ENCODE measurements around the gene TPCN2.
A peak's percentile ranks its signal among the peaks of the same experiment; 100 is the strongest.

Gene TPCN2

DNA sequence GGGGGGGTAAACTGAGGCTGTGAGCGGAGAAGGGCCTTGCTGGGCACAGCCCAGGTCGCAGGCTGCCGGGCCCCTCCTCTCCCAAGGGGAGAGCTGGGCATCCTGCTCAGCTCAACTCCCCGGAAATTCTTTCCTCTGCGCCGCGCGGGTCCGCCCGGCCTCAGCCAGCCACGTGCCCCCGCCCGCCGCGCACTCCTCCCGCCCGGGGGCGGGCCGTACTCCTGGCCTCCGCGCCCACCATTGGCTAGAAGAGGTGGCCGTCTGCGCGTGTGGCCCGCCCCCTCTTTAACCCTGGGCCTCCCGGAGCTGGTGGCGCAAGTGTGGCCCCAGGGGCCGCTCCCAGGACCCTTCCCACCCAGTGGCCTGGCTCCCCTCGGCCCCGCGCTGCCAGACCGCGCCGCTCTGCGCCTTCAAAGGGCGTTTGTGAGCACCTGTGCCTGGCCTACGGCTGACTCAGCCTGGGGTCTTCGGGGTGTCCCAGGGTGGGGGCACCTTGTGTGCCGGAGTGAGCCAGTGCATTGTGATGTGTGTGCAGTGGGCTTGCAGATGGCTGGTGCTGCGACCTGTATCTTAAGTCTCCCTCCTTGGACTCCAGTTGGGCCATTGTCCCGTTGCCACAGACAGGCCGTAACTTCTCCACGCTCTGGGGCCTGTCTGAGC is 37.6 kb upstream of the TPCN2 start:
- DNase-seq = peak; percentile 38

DNA sequence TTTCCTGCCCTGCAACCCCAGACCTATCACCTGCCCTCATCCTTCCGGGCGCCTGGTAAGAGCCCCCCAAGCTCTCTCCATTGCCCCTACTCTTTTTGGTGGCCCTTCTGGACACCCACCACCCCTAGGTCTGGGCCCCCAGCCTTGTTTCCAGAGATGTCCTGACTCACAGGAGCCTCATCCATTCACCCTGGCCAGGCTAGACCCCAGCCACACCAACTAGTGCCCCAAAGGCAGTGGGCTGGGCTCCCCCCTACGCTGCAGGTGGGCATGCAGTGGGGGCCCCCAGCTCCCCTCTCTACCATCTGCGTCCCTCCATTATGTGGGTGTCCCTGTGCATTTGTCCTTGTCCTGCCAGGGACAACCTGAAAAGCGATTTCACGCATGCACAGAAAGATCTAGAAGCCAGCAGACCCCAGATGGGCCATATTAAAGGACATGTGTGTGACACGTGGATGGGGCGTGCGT is 37.1 kb upstream of the TPCN2 start:
- DNase-seq = no peak

DNA sequence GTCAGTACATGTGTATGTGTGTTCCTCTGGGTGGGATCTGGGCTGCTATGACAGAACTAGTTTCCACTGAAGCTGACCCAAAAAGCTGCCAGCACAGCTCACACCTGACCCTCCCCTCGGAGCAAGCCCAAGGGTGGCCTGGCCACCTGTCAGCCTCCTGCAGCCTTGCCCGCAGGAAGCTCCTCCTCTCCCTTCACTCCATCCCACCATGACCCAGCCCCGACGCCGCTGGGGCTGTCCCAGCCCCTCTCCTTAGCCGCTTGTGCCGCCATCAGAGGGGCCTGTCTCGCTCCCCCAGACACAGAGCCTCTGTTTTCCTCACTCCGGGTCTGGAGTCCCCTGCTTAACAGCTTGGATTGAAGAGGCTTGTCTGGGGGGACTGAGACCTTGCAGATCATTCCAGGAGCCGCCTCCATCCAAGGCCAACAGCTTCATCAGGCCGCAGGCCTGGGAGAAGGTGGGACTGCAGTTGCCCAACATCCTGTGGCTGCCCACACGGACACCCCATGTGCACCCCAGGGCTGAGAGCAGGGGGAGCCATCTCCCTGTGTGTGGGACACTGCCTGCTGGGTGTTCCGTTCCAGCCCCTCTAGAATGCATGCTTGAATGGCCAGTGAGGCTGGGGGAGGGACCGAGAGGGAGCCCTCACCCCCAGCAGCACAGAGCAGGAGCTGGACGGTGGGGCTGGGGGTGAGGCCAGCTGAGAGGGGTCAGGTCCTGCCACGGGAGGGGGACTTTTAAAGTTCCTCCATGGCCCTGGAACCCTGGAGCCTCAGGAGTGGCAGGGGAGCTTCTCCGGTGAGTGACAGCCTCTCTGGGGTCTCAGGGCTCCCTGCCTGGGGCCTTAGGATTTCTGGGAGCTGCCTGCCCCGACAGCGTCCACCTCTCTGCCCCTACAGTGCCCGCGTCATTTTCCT is 36.4 kb upstream of the TPCN2 start:
- no peak for DNase-seq

DNA sequence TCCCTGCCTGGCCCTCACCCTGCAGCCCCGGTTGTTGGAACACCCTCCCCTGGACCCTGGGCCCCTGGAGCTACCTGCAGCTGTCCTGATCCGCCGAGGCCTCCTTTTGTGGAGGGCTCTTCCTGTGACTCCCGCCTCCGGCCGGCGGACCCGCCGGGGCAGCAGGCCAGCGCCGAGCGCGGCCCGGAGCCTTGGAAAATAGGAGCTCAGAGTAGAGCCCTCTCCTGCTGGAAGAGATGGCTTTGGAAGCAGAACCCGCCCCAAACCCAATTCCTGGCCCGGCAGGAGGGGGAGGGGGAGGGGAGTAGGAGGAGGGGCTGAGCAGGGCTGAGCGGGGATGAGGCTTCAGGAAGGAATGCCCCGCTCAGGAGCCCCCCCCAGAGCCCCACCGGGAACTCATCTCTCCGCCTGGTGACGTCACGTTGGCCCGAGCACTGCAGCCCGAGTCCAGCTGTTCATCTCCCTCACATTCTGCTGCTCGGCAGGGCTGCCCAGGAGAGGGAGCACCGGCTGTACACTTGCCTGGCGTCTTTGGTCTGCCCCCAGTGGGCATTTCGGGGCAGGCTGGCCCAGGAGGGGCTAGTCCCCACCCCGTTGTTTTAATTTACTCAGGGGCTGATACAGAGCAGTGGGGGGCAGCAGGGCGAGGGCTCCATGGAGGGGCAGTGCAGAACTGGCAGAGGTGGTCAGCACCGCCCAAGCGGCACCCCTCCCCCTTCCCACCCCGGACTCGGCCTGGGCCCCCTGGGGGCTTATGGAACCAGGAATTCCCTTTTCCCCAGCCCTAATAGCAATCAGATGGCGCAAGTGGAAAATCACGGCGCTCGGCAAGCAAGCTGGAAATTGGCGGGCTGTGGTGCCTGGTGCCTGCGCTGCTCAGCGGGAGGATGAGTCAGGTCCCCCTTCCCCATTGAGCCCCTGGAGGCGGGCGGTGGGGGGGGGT is 35.5 kb upstream of the TPCN2 start, which contains the start of gene MRGPRF:
Gene MRGPRF, minus strand, starts transcription at position 238 of the 943 bp plus-strand sequence. CDS start 3,345 bp downstream, outside the sequence.
- DNase-seq = no peak

DNA sequence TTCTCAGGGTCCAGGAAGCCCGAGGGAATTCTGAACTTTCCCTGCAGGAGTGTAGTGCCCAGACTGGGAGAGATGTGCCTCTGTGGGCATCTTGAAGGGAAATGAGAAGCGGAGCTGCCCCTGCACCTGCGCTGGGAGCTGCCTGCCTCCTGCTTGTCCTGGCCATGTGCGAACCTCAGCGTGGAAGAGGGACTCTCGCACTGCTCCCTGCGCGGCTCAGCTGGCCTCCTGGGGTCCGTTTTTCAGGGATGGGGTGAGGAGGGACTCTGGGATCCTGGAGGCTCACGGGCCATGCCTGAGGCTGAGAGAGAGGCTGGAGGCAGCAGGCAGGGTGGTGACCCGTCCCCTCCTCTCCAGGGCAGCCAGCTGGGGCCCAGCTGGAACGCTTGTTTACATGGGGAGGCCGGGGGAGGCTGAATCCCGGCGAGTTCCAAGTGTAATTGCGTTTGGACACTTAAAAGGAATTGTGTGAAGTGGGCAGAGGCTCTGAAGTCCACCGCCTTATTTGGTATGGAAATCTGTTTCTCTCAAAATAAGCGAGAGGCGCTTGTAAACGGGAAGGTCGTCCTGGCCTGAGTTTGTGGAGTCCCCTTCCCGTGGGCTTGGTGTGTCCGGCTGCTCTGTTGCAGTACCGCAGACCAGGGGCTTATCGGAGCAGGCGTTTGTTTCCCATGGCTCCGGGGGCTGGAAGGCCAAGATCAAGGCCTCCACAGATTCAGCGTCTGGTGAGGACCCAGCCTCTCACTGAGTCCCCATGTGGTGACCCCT is 34.5 kb upstream of the TPCN2 start:
- no peak for DNase-seq

DNA sequence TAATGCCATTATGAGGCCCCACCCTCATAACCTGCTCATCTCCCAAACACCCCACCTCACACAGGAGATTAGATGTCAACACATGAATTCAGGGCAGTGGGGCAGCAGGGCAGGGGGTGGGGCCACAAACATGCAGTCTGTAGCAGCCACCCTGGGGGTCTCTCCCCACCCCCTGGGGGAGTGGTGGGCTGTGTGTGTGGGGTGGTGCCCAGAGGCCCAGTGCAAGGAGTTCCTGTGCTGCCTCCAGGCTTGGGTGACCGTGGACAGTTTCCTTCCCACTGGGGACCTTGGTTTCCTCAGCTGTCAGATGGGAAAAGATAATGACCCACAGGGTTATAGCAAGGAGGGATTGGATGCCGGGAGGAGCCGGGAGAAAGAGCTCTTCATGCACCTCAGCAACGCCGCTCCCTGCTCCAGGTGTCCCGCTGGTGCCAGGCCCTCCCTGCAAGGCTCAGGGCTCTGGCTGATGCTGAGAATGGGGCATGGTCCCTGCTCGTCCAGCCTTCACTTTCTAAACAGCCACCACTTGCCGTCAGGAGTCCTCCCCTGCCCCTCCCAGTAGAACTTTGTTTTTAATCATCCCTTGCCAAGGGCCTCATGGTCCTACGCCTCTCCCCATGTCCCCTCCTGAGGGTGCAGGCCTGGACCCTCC is 33.7 kb upstream of the TPCN2 start:
- no peak for DNase-seq

DNA sequence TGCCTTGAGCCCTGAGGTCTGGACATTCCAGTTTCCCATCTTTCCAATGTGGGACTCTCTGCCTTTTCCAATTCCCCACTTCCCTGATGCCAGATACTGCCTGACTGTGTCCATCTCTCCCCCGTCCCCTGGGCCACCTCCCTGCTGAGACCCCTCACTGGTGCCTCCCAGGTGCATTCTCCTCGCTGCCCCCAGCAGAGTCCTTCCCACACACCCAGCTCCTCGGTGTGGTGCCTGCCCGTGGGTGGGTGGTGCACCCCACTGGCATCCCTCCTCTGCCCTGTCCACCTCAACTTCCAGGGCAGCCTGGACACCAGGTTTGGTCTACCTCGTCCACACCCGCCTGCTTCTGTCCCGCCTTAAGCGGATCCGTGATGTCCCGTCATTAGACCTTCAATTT is 30.8 kb upstream of the TPCN2 start:
- no peak for DNase-seq

DNA sequence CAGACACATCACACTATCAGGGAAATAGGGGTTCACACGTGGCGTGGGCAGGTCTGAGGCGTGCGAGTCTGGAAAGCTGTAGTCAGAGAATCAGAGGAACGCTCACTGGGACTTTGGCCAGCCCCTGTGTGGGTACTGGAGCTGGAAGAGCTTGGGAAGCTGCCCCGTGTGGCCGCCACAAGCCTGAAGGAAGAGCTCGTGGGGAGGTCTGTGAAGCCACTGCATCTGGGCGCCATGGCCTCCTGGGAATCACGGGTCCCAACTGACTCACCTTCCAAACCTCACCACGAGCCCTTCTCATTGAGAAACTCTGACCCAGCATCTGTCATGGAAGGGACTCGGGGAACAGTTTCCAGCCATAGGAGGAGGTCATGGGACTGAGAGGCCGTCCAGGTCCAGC is 29.8 kb upstream of the TPCN2 start:
- no peak for DNase-seq

DNA sequence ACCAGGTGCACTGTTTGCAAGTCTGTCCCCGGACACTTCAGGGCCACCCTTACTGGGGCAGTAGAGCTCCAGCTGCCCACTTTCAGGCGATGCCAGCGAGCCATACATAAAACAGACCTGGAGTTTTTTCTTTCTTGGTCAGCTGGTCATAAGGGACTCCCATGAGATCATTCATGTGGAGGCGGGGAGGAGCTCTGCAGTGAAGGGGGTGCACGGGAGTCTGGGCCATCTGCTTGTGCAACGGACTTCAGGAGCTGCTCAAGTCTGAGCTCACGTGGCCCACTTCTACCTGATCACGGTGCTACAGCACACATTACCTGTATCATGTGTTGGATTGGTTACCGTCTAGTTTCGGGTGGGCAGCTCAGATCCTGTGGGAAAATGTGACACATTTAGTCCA is 26.5 kb upstream of the TPCN2 start:
- DNase-seq = no peak

DNA sequence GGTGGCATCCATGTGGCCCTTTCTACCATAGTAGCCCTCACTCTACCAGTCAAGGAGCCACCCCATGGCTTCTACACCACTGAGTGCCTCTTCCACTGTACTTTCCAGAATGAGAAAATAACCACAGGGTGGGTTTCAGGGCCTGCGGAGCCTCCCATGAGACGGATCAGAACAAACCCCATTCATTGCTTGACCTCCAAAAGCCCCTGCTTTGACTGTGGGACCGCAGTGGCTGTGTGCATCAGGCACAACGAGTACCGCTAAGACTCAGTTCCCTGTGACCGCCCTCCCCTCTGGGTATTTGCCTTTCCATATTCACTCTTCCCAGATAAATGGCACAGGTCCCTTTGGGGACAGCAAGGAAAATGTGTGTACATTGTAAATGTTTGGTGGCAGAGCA is 24.2 kb upstream of the TPCN2 start:
- no peak for DNase-seq

DNA sequence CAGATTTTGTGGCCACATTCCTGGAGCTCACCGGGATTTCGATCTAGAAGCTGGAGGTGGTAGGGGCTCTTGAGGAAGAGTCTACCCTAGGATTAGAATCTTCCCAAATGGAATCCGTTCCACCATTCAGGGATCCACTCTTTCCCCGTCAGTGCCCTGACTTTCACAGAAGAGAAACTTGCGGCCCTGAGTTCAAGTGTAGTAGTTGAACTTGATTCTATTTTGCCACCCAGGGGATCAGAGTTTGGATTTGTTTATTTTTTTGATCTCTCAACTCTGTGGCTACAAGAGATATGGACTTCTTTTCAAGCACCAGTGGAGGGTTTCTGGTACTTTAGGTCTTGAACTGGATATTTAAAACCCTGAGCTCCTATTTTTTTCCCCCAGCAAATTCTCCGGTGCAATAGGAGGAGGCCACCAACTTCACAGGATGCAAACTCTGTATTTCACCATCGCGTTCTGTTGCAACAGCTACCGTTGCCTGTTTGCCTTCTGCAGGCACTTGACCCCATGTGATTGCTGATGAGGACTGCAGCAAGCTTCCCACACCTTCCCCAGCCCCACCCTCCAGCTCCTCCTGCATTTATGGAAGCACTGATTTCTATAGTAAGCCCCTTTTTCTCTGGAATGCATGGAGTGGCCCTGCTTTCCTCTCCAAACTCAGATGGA is 20.9 kb upstream of the TPCN2 start:
- no peak for DNase-seq

DNA sequence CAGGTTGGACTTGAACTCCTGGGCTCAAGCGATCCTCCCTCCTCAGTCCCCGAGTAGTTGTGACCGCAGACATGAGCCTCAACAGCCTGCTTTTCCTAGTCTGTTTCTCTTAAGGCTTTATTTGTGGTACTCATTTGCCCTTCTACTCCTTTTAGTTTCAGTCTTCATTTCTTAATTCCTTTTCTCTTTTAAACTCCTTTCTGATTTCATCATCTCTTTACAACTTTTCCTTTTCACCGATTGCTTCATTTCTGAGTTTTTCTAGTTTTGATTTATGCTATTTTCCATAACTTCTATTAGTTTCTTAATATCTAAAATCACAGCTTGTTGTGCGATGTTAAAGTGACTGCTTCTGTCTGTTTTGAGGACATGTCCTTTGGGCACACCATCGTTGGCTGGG is 18.4 kb upstream of the TPCN2 start:
- DNase-seq = no peak

DNA sequence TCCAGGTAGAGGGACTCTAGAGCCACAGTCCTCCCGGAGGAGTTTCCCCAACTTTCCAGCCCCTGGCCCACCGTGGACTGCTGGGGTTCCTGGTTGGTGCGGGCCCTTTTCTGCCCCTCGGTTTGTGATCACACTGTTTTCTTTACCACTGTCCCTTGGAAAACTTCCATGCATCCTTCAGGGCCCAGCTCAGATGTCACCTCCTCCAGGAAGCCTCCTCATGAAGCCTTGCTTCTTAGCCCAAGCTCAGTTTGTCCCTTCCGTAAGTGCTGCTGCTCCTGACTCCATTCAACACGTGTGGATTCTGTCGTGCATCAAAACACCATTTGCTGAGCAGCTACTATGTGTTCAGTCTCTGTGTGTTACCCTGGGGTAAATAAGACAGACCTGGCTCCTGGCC is 15.9 kb upstream of the TPCN2 start:
- no peak for DNase-seq

DNA sequence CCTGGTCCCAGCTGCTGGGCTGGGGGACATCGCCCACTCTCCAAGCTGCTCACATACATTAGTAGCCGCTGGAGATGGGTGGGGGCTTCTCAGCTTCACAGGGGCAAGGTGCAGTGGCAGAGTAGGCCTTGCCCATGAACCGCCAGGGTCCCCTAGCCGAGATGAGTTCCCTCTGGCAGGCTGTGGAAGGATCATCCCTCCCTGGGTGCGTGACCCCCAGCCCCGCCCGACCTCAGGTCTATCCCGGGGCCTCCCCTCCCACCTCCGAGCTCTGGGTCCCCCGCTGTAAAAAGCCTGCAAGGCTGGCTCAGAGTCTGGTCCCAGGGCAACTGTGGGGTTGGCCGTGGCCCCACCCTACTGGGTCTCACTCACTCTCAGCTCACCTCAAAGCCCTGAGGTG is 15.3 kb upstream of the TPCN2 start:
- DNase-seq = no peak

DNA sequence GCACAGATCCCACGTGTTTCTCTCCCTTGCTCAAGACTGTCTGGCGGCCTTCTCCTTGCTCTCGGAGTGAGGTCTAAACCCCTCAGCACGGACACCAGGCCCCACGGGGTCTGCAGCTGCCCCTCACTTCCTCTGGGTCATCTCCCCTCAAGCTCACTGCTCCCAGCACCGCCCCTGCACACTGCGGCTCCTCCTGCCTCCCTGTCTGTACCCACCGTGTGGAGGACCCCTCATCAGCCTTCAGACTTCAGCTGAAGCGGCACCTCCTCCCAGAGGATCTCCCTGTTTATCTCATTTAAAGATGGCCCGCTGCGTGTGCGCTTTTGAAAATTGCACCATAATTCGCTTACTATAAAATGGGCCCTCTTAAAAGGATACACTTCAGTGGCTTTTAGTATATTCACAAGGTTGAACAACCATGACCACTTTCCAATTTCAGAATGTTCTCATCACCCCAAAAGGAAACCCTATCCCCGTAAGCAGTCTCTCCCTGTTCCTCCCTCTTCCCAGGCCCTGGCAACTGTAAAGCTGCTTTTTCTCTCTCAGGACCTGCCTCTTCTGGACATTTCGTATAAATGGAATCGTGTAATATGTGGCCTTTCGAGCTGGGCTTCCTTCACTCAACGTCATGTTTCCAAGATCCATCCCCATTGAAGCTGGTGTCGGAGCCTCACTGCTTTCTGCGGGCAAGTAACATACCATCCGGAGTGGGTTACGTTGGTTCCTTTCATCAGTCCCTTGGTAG is 14.4 kb upstream of the TPCN2 start:
- no peak for DNase-seq

DNA sequence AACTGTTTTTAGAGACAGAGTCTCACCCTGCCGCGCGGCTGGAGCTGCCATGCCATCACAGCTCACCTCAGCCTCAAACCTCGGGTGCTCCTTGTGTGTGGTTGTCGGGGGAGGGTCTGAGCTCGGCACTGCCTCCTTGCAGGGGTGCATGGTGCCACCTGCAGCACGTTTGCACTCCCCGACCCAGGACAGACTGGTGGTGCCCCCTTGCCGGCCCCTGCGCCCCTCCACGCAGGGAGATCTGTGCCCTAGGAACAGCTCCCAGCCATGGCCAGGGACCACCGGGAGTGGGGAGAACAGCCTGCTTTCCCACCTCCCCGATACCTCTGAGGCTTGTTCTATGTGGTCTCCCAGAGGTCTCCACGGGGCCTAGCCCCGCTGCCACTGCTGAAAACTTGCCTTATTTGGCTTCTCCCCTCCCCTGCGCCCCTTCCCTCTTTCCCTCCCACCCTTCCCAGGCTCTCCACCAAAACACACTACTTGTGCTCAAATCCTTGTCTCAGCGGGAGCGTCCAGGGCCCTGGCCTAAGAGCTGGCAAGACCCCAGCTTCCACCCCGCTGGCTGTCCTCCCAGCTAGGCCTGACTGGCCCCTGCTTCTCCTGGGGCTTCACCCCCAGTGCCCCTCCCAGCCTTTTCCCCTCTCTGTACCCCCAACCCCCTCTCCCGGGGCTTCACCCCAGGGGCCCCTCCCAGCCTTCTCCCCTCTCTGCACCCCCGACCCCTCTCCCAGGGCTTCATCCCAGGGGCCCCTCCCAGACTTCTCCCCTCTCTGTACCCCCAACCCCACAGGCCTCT is 13.4 kb upstream of the TPCN2 start:
- no peak for DNase-seq

DNA sequence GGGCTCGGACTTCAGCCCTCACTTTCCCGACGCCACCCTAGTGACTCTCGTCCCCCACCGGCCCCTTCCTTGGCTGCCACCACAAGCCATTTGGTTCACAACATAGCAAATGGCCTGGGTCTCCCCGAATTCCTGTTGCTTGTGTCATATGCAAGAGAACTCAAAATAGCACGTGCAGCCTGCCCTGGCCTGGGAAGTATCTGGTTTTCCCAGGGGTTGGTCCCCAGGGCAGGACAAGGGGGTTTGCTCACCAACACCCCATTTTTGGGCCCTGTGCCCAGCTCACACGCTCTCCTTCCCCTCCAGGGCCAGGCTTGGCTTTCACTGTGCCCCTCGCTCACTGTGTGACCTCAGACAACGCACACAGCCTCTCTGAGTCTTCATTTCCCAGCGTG is 12.8 kb upstream of the TPCN2 start:
- DNase-seq = no peak

DNA sequence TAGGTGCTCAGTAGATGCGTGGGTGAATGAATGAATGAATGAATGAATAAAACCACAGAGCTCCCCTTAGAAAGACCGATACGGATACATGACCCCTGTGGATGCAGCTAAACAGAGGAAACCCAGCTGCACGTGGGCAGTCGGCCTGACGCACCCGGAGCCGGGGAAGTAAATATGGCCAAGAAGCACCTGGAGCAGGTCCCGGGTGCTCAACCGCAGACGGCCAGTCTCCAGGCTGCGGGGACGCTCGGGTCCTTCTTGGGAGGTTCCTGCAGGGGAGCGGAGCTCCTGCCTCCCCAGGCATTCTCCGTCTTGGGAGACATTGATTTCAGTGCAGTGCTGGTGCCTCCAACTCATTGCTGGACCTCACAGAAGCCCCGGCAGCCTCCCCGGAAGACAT is 11.7 kb upstream of the TPCN2 start:
- DNase-seq = no peak

DNA sequence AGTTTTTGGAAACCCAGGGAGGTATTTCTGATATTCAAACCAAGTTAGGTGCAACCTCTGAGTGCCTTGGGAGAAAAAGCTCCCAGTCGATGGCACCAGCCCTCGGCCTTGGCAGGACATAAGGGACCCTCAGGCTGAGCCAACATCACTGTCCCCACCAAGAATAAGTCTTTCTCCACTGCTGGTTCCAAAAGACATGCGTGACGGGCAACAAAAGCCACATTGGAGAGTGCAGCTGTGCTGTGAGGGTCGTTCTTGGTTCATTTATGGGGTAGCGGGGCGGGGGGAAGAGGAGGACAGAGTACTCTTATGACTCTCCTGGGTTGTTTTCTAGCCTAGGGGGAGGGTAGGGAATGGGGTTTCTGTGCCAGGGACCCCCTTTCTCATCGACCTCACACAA is 11.2 kb upstream of the TPCN2 start:
- DNase-seq = no peak

DNA sequence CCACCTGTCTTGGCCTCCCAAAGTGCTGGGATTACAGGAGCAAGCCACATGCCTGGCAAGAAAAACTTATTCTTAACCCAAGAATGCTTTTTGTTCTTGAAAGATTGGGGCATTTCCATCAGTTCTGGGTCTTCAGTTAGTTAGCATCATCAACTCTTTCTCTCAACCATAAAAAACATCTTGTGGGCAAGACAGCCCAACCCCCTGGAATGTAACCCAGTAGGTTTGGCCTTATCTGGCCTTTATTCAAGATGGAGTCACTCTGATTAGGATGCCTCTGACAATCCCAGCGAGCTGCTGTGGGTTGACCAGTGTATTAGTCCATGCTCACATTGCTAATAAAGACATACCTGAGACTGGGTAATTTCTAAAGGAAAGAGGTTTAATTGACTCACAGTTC is 9.2 kb upstream of the TPCN2 start:
- no peak for DNase-seq

All from stimulated activated CD4-positive, alpha-beta T cell treated with anti-CD3 and anti-CD28 coated beads, Interleukin-4, amount 100 ng/mL, for 1 hour (primary cell).